HFF-Myc (cell line): Measurements from ENCODE around the gene MPV17.

ENCODE experiments used
- DNase-seq: peaks from one replicate; pipeline ENCODE4 v3.0.0-alpha.2; 2011; ENCODE audit warnings: low read depth; ENCODE audit errors: extremely low read depth
- H3K4me3 ChIP-seq: replicated peaks from 2 replicates; pipeline ENCODE4 v1.5.1; 2011; ENCODE audit warnings: low read depth, mild to moderate bottlenecking, control low read depth, low read length
- TF ChIP-seq, protein P1 (sequence below): IDR thresholded peaks from 2 replicates; pipeline ENCODE4 v1.5.1; 2012; ENCODE audit warnings: mild to moderate bottlenecking, low read depth, low read length, control low read depth; ENCODE audit errors: missing control alignments

MPV17 gene

DNA sequence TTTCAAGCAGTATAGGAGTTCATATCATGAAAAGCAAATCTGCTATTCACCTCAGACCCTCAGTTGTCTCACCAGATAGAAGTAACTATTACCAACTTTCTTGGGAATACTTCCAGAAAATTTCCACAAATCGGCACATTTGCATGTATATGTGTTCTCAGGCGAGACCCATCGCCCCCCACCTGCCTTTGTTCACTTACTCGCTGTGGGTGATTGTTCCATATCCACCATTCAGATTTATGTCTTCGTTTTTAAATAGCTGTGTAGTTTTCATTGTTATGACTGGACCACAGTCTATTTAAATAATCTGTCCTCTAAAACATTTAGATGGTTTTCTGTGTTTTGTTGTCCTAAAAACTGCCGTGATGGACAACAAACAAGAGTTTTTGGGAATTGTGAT lies 37.4 kb downstream of the MPV17 start:
- DNase-seq = no peak
- TF ChIP-seq, protein P1, sequence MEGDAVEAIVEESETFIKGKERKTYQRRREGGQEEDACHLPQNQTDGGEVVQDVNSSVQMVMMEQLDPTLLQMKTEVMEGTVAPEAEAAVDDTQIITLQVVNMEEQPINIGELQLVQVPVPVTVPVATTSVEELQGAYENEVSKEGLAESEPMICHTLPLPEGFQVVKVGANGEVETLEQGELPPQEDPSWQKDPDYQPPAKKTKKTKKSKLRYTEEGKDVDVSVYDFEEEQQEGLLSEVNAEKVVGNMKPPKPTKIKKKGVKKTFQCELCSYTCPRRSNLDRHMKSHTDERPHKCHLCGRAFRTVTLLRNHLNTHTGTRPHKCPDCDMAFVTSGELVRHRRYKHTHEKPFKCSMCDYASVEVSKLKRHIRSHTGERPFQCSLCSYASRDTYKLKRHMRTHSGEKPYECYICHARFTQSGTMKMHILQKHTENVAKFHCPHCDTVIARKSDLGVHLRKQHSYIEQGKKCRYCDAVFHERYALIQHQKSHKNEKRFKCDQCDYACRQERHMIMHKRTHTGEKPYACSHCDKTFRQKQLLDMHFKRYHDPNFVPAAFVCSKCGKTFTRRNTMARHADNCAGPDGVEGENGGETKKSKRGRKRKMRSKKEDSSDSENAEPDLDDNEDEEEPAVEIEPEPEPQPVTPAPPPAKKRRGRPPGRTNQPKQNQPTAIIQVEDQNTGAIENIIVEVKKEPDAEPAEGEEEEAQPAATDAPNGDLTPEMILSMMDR = no peak
- H3K4me3 ChIP-seq = no peak overlapping the region

DNA sequence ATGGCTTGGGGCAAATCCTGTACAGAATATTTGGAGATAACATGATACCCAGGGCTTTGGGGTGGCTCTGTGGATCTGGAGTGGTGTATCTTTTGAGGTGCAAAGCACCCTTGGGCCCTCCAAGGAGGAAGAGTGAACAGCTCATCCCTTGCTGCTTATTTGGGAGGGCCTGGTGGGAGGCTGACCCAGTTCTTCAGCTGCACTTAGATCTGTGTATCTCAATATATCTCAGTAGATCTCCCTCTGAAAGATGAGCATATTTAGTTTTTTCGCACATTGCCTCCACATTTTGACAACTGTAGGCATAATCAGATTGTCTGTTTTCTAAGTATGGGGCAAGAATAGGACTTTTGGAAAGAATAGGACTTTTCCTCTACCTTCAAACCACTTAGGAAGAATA lies 37.9 kb downstream of the MPV17 start:
- no peak for DNase-seq
- H3K4me3 ChIP-seq = no peak overlapping the region
- TF ChIP-seq, protein P1 = no peak

DNA sequence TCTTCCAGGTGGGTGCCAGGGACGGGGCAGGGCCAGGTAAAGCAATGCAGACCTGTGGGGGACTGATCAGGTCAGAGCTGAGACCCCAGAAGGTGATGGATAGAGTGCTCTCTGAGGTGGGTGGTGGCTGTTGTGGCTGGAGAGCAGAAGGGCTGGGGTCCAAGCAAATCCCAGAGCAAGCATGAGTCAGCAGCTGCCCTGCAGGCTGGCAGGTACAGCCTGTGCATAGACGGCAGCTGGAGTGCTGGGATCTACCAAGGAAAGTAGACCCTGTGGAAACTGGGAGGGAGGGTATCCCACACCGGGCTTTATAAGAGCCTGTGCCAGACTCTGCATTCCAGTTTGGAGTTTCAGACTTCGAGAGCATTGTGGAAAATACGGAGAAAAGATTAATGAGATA lies 40.0 kb downstream of the MPV17 start:
- TF ChIP-seq, protein P1 = no peak
- no peak for DNase-seq
- H3K4me3 ChIP-seq = no peak overlapping the region

DNA sequence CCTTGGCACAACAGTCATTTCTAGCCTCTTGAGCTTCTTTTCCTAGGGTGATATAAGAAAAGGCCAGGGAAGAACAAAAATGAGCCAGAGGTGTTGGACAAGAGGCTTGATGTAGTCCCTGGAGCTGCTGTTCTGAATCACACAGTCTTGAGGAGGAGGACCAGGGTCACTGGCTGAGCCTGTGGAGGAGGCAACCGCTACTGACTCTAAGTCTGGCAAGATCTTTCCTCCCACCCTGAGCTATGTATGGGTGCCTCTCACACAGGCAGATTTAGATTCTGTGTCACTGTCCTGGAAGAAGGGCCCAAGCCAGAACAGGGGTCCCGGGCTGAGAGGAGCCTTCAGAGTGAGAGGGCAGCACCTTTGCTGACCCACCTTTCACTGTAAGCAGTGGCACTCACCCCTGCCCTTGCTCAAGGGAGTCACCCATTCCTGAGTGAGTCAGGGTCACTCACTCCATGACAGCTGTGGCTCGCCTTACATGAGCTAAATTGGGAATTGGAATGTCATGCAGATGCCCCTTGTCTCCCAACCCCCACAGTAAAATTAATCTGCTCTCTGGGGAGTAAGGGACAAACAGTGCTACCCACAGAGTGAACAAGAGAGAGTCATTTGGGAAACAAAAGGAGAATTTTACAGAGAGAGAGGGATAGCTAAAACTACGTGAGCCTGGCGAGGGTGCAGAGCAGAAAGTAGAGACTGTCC lies 40.9 kb downstream of the MPV17 start, which contains the start of gene TRIM54:
TRIM54 (plus strand) TSS at position 575 of the 705 bp plus-strand sequence. CDS start 303 bp downstream, outside the sequence.
- DNase-seq = no peak
- H3K4me3 ChIP-seq = no peak within 1 kb of the TSS
- TF ChIP-seq, protein P1 = no peak

DNA sequence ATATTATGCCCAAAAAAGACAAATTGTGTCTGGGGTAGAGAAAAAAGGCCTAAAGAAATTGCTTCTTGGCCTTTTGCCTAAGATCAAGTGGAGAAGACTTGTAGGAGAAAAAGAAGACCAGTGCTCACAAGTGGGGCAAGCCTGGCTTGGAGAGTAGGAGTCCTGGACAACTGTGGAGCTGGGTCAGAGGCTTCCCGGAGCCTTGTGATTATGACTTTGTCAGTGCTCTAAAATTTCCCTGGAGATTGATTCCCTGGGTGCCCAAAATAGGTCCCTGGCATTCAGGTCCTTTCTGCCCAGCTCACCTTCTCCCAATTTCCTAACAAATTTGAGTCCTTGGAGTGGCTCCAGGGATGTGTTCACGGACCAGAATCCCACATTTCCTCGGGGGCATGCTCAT lies 41.5 kb downstream of the MPV17 start:
- TF ChIP-seq, protein P1 = no peak
- H3K4me3 ChIP-seq = no peak overlapping the region
- no peak for DNase-seq

DNA sequence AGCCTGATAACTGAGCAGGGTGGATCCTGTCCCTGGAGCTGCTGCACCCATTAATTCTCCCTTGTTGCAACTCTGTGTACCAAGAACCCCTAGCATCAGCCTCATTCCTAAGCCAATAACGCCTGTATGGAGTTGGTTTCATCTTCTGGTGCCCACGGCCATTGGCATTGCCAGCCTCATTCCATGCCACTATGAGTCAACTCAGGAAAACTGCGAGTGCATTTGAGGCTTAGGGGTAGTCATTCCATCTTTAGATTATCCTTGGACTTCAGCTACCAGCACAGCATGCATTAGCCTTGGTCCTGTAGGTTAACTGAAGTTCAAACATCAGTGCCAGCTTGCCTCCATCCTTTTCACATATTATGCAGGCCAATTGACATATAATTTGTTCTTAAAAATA lies 42.1 kb downstream of the MPV17 start:
- TF ChIP-seq, protein P1 = no peak
- H3K4me3 ChIP-seq = no peak overlapping the region
- DNase-seq = no peak

DNA sequence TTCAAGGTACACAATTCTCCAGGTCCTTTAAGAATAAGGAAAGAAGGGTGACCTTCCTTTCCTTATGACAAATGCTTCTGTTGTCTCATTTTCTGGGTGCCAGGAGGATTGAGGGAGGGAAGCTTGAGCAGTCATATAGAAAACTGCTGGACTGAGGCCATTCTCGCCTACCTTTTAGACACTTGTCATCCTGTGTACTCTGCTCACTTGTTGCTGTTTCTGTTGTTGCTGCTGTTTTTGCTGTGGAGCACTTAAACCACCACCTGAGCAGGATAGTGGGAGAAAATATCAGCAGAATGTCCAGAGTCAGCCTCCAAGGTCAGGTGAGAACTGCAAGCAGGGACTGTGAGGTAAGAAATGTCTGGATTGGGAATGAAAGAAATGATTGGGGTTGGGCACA lies 44.9 kb downstream of the MPV17 start:
- no peak for DNase-seq
- TF ChIP-seq, protein P1 = no peak
- no peak overlapping the region for H3K4me3 ChIP-seq
